ENCODE results near the gene TSPEAR.

The TSPEAR gene

DNA sequence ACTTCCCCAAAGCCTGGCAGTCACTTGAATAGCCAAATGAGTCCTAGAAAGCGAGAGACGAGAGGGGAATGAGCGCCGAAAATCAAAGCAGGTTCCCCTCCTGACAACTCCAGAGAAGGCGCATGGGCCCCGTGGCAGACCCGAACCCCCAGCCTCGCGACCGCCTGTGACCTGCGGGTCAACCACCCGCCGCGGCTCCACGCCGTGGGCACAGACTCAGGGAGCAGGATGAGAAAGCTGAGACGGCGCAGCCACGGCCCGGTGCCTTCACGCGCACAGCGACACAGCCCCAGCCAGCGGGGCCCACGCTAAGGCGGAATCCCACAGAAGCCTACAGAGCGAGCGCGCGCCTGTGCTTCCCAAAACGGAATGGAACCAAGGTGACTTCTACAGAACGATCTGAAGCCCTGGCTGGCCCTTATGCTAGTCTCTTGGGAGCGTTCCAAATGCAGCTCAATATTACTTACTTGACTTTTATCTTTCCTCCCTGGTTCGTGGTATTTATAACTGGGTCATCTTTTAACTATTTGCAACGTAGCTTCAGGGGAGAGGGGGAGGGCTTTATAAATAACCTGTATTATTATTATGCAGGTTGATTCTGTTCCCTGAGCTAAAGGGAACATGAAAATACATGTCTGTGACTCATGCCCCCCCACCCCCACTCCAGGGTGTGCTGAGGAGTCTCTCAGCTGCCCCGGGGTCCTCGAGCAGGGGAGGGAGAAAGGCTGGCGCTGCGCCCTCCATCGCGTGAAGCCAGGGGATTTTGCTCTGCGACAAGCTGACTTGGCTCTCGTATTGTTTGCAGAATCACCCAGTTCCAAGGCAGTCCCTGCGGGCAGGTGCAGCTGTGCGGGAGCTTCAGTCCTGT is 1.7 kb downstream of the TSPEAR start:
- H3K4me3 ChIP-seq (ENCODE audit: low read depth, low read length) = no peak overlapping the region
- no peak for DNase-seq (ENCODE audit: low read depth)
- TF ChIP-seq, protein P1, sequence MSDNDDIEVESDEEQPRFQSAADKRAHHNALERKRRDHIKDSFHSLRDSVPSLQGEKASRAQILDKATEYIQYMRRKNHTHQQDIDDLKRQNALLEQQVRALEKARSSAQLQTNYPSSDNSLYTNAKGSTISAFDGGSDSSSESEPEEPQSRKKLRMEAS (IDR thresholded peaks at IDR 0.05; ENCODE audit: low read depth, low read length) = no peak
- no peak for TF ChIP-seq CTCF (IDR thresholded peaks at IDR 0.05; ENCODE audit: low read depth, low read length)
- TF ChIP-seq POLR2A (IDR thresholded peaks at IDR 0.05; ENCODE audit: extremely low read depth, insufficient read length) = no peak
- TF ChIP-seq MYC (IDR thresholded peaks at IDR 0.05; ENCODE audit: low read depth, low read length) = no peak

DNA sequence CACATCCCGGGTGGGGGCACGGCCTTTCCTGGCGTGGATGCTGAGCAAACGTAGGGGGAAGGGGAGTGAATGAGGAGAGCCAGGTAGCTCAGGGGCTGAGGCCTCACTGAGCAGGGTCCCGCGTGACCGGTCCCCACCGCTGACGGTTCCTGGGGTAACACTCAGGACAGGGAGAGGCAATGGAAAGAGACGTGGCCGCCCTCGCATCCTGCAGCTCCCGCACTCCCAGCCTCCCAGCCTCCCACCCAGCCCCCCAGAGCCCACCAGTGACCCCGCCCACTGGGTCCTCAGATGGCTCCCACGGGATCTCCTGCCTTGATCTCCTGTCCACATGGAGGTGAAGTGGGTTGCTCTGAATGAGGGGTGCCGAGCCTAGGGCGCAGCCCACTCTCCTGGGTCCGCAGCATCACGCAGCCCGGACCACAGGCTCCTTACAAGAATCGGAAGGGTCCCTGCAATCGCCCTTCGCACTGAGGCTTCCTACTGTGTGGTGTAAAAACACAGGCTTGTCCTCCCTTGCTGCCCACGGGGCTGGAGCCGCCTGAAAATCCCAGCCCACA is 2.4 kb downstream of the TSPEAR start:
- DNase-seq (ENCODE audit: low read depth) = peak; percentile 41
- TF ChIP-seq, protein P1 (IDR thresholded peaks at IDR 0.05; ENCODE audit: low read depth, low read length) = no peak
- TF ChIP-seq CTCF (IDR thresholded peaks at IDR 0.05; ENCODE audit: low read depth, low read length) (no peak), POLR2A (IDR thresholded peaks at IDR 0.05; ENCODE audit: extremely low read depth, insufficient read length) (no peak), MYC (IDR thresholded peaks at IDR 0.05; ENCODE audit: low read depth, low read length) (no peak)
- H3K4me3 ChIP-seq (ENCODE audit: low read depth, low read length) = no peak overlapping the region

GRCh38 chr21:44708213-44708865 is 3.0 kb downstream of the TSPEAR start:
- DNase-seq (ENCODE audit: low read depth) = no peak
- TF ChIP-seq POLR2A (IDR thresholded peaks at IDR 0.05; ENCODE audit: extremely low read depth, insufficient read length) (no peak), CTCF (IDR thresholded peaks at IDR 0.05; ENCODE audit: low read depth, low read length) (no peak), MYC (IDR thresholded peaks at IDR 0.05; ENCODE audit: low read depth, low read length) (no peak)
- TF ChIP-seq, protein P1 (IDR thresholded peaks at IDR 0.05; ENCODE audit: low read depth, low read length) = no peak
- H3K4me3 ChIP-seq (ENCODE audit: low read depth, low read length) = no peak overlapping the region

DNA sequence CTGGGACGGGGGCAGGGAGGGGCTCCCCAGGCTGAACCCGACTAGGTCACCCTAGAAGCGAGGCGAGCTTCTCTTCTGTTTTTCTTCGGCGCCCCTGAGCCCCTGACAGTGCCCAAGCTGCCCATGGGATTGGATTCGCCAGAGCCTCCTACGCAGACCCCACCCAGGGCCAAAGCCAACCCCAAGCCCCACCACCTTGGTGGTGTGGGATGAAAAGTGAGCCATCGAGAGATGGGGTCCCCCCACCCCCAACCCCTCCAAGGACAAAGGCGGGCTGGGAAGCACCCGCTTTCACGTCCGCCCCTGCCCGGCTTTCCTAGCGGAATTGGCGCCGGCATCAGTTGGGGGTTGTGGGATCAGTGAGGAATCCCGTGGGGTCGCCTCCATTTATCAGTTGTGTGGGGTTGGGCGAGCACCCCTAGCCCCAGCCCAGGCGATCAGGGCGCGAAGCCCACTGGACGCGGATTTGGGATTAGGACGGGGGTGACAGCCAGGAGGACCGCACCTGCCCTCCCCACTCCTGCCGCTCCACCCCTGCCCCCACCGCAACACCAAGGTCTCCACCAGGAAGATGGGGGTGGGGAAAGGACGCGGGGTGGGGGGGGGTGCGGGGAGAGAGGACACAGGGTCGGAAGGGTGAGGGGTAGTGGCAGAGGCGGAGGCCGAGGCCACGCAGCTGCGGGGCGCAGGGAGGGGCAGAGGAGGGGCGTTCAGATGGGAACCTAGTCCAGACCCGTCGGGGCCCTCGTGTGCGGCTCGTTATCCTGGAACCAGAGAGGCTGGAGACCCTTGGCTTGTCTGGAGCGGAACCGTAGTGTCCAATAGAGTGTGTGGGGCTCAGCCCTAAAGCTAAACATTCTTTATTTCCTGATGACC is 4.4 kb downstream of the TSPEAR start:
- no peak for TF ChIP-seq CTCF (IDR thresholded peaks at IDR 0.05; ENCODE audit: low read depth, low read length)
- no peak for TF ChIP-seq POLR2A (IDR thresholded peaks at IDR 0.05; ENCODE audit: extremely low read depth, insufficient read length)
- TF ChIP-seq, protein P1 (IDR thresholded peaks at IDR 0.05; ENCODE audit: low read depth, low read length) = no peak
- TF ChIP-seq MYC (IDR thresholded peaks at IDR 0.05; ENCODE audit: low read depth, low read length) = no peak
- no peak overlapping the region for H3K4me3 ChIP-seq (ENCODE audit: low read depth, low read length)
- no peak for DNase-seq (ENCODE audit: low read depth)

GRCh38 chr21:44706026-44706705 is 5.2 kb downstream of the TSPEAR start:
- H3K4me3 ChIP-seq (ENCODE audit: low read depth, low read length) = no peak overlapping the region

More at GRCh38 chr21:44706026-44706705, 5.2 kb downstream of the TSPEAR start:
- no peak for DNase-seq (ENCODE audit: low read depth)
- TF ChIP-seq CTCF (IDR thresholded peaks at IDR 0.05; ENCODE audit: low read depth, low read length) = no peak
- TF ChIP-seq MYC (IDR thresholded peaks at IDR 0.05; ENCODE audit: low read depth, low read length) = no peak
- TF ChIP-seq, protein P1 (IDR thresholded peaks at IDR 0.05; ENCODE audit: low read depth, low read length) = no peak
- TF ChIP-seq POLR2A (IDR thresholded peaks at IDR 0.05; ENCODE audit: extremely low read depth, insufficient read length) = no peak

All from NB4 (cell line).